ENCODE results near the gene CAB39. TPM values are rescaled to one million over a fixed set of nuclear protein-coding genes. Genes with fewer than 3 reads are reported as not detected.

Gene CAB39
- total and polyA plus RNA-seq, 2 of the 8 experiments (the other 6 are each of a cell fraction or from before 2014, with no cell fraction given): 16.4 to 50.5 TPM

DNA sequence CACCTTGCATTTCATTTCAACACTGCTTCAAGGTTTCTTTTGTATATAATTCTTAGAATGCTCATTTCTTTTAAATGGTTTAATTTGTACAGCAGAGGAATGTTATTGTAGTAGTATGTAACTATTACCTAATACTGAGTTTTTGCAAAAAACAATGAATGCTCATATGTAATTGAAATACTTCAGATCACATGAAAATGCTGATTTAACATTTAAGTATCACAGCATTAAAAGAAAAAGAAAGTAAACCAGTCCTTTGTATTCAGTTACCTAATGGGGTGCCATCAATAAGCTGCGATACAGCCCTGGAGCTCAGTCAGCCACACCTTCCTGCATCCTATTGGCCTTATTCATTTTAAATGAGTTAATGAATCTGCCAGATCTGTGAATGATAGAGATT, 106.8 kb downstream of the CAB39 start:
- H2BK5ac ChIP-seq (ENCODE audit: low read depth, low read length): no peak overlapping the region
- CTCF ChIA-PET (ENCODE audit: partially characterized antibody): interaction anchor here (1.2 to 1.6 kb wide), 3 partner anchors 10 to 51 kb away, joined by 3 to 7 read pairs (median 4); no protein-coding TSS in a partner anchor
- 92% methylated on average over 1 of the region's 1 CpG; no CpG with 5 or more reads in 1 of the 2 experiments for WGBS, 2 experiments (ENCODE audit: extremely low coverage in 1 of 2, insufficient coverage in 1 of 2, insufficient read length in 1 of 2, insufficient replicate concordance in 2 of 2, low coverage in 1 of 2, low lambda C conversion rate in 2 of 2, missing lambda C conversion rate in 1 of 2)

More for the DNA sequence above, 106.8 kb downstream of the CAB39 start:
- H2BK12ac ChIP-seq (ENCODE audit: low read depth, low read length): no peak overlapping the region
- no peaks in the 10 kb centered on the region for H3K79me2 ChIP-seq (ENCODE audit: control insufficient read depth in 1 of 2, insufficient read depth in 2 of 2, low read length in 2 of 2)
- no peak overlapping the region for H2AFZ ChIP-seq (ENCODE audit: low read length)
- TF ChIP-seq YY1 (IDR thresholded peaks at IDR 0.05; ENCODE audit: low read depth, low read length) (no peak), EP300 (IDR thresholded peaks at IDR 0.05; ENCODE audit: borderline replicate concordance in 1 of 2, low read depth in 2 of 2, low read length in 2 of 2) (no peak), CTBP2 (IDR thresholded peaks at IDR 0.05; ENCODE audit: borderline replicate concordance, insufficient read depth, insufficient read length, low read length) (no peak), RXRA (IDR thresholded peaks at IDR 0.05; ENCODE audit: insufficient read depth, low read depth, low read length) (no peak), ASH2L (IDR thresholded peaks at IDR 0.05; ENCODE audit: low read length) (no peak), TAF1 (IDR thresholded peaks at IDR 0.05; ENCODE audit: low read depth, low read length) (no peak), EZH2 (IDR thresholded peaks at IDR 0.05; ENCODE audit: low read depth, low read length, severe bottlenecking) (no peak), FOSL1 (IDR thresholded peaks at IDR 0.05; ENCODE audit: insufficient read depth, low read depth, low read length) (no peak), KDM4A (IDR thresholded peaks at IDR 0.05; ENCODE audit: low read depth, low read length, severe bottlenecking) (no peak)
- POLR2A ChIA-PET (ENCODE audit: partially characterized antibody): no interaction called here
- no peak overlapping the region for H3K4ac ChIP-seq (replicated peaks; ENCODE audit: insufficient read length, low read depth, low read length)
- no peak overlapping the region for H2BK20ac ChIP-seq (ENCODE audit: low read length)
- H4K91ac ChIP-seq (replicated peaks; ENCODE audit: insufficient read length, low read length): no peak overlapping the region
- no peak overlapping the region for H3K27ac ChIP-seq (ENCODE audit: low read depth, low read length)
- no peak overlapping the region for H3K18ac ChIP-seq (ENCODE audit: extremely low read depth, low read length)
- peaks cover 0 to 23% (median 9%) of the 10 kb centered on the region in 4 experiments; a peak in 5 of 8 replicates for H3K36me3 ChIP-seq (ENCODE audit: control insufficient read depth in 2 of 4, insufficient read depth in 4 of 4, low read length in 3 of 4)
- H3K56ac ChIP-seq (replicated peaks; ENCODE audit: insufficient read length, low read depth, low read length): no peak overlapping the region
- no peak overlapping the region for H4K8ac ChIP-seq (ENCODE audit: extremely low read depth, insufficient read depth, low read length)
- H3K9ac ChIP-seq (replicated peaks in 1 of 4; ENCODE audit: extremely low read depth in 1 of 4, low read depth in 3 of 4, low read length in 3 of 4): no peak overlapping the region
- H3K23me2 ChIP-seq (ENCODE audit: low read depth, low read length): no peaks in the 10 kb centered on the region
- no peaks in the 10 kb centered on the region for H3K9me3 ChIP-seq (ENCODE audit: insufficient read depth in 2 of 2, low read depth in 1 of 2, low read length in 1 of 2)
- peaks cover 0 to 3% of the 10 kb centered on the region in 2 experiments for H4K20me1 ChIP-seq (replicated peaks in 1 of 2; ENCODE audit: control insufficient read depth in 1 of 2, insufficient read depth in 2 of 2, low read length in 2 of 2)
- H3K14ac ChIP-seq (ENCODE audit: insufficient read length): no peak overlapping the region
- FAIRE-seq (no peak), DNase-seq (ENCODE audit: low read depth in 1 of 2, low spot score in 2 of 2) (no peak)
- no peaks in the 10 kb centered on the region for H3K27me3 ChIP-seq (replicated peaks in 1 of 4; ENCODE audit: control insufficient read depth in 3 of 4, extremely low read depth in 1 of 4, insufficient read depth in 3 of 4, low read length in 3 of 4)
- no peak overlapping the region for H3K23ac ChIP-seq (ENCODE audit: insufficient read length)
- no peak overlapping the region for H2BK120ac ChIP-seq (replicated peaks; ENCODE audit: low read depth, low read length)
- H3K4me2 ChIP-seq (ENCODE audit: insufficient read depth in 1 of 2, low read depth in 2 of 2, low read length in 2 of 2): no peak overlapping the region
- no peak overlapping the region for H3K4me3 ChIP-seq (ENCODE audit: extremely low read depth in 1 of 4, insufficient read depth in 2 of 4, low read depth in 3 of 4, low read length in 4 of 4)
- H3K79me1 ChIP-seq (ENCODE audit: low read depth, low read length): no peaks in the 10 kb centered on the region
- H2AK5ac ChIP-seq (ENCODE audit: low read depth, low read length): no peak overlapping the region
- no peak overlapping the region for H2BK15ac ChIP-seq (ENCODE audit: low read length)
- H3K4me1 ChIP-seq (replicated peaks in 1 of 4; ENCODE audit: control insufficient read depth in 3 of 4, insufficient read depth in 4 of 4, low read length in 3 of 4): peaks cover 0 to 6% (median 1%) of the 10 kb centered on the region in 4 experiments; a peak in 3 of 7 replicates
- H4K5ac ChIP-seq (ENCODE audit: insufficient read length, low read depth, low read length): no peak overlapping the region

All from H1 (cell line).